NCI-H128 (cell line): Measurements from ENCODE around the gene EFTUD2.
"Not testable (repeated sequence)": the region's sequence is repeated elsewhere in the genome, so short reads cannot be mapped to it uniquely, and the experiment has no call there.

Experiments
- DNase-seq: peaks from one replicate; lab custom pipeline; 2025; ENCODE audit not compliant: unreplicated experiment; lab: John Stamatoyannopoulos, UW

The EFTUD2 gene

DNA sequence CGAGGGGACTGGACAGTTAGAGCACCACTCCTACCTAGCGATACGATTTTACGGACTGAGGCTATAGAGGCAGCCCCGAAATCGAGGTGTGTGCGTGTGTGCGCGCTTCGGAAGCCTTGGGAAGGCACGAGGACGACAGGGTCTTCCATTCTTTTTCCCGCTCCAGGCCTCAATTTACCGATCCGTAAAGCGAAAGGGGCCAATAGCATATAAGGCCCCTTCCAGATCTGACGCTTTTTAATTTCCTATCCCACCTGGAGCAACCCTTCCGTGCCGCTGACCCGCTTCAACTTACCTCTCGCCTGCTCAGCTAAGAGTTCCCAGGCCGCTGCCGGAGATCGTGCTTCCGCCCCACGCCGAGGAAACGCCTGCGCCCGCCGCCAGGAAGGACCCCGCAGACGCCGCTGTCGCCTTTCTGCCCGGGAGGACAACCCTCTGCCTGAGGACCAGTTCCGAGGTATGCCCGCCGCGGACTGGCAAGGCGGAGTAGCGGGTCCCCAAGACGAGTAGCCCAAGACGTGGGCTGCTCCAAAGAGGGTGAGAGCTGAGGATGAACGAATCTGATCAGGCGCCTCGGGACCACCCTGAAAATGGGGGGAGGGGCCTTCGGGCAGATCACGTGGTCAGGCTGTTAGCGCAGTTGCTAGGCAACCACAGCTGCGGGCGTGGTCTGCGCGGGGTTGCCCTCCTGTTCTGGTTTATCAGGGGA, at the start of gene EFTUD2:
EFTUD2 (minus strand) TSS at position 372 of the 709 bp plus-strand sequence. CDS start 4,924 bp downstream, outside the sequence.
- peak; percentile 81 for DNase-seq

DNA sequence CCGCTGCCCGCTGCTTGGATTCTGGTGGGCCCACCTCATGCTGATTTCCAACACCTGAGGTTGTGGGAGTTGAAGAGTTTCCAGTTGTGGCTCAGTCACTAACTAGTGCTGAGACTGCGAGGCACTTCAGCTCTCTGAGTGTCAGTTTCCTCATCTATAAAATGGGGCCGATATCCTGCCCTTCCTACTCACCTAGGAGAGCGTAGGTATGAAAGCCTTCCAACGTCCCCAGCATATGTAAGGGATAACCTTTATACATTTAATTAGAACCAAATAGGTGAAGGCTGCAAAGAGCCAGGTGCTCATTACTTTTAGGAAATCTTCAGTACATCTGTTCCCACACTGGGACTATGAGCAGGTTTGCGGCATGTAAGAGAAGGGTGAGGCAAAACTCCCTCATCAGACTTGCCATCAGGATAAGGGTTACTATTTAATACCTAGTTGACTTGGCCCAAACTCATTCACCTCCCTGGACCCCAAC, 49.1 kb upstream of the EFTUD2 start:
- no peak for DNase-seq

DNA sequence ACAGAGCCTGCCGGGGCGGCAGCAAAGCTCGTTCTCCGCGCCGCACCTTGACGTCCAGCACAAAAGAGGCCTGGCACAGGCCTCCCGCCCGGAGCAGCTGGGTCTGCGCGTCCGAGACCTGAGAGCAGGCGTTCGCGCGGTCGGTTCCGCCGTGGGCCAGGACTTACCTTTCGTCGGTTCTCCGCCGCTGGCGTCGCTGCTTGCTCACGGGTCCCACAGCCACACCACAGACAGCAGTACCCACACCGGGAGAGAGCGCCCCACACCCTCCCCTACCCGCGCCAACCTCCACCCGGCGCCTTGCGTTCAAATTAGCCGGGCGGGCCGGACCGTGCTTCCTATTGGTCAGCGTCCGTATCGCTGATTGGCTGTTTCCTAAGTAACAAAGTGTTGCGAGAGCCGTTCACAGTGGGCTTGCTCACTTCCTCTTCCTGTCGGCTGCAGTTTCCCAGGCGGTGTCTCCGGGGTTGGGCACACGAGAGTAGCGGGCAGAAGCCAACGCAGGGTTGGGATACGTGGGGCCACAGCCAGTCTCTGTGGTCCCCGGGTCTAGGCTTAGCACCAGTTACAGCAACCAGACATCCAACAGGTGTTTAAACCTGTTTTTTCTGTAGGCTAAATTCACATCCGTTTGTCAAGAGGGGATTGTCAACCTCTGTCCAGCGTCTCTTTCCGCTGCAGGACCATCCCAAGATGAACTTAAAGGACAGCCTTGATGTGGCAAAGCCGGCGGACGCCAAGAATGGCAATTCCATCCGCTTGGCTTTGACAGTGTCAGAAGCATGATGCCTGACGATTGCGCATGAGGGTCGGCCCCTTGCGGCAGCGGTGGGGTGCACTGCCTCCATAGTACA, 48.4 kb upstream of the EFTUD2 start, which contains the start of gene KIF18B:
KIF18B (minus strand) TSS at position 313 of the 854 bp plus-strand sequence. CDS start 11,429 bp downstream, outside the sequence.
- DNase-seq, result peak; percentile 73

DNA sequence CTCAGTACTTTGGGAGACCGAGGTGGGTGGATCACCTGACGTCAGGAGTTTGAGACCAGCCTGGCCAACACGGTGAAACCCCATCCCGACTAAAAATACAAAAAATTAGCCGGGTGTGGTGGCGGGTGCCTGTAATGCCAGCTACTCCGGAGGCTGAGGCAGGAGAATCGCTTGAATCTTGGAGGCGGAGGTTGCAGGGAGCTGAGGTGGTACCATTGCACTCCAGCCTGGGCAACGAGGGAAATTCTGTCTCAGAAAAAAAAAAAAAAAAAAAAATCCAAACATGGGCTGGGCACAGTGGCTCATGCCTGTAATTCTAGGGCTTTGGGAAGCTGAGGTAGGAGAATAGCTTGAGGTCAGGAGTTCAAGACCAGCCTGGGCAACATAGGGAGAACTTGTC, 46.4 kb upstream of the EFTUD2 start:
- DNase-seq, result not testable (repeated sequence)

DNA sequence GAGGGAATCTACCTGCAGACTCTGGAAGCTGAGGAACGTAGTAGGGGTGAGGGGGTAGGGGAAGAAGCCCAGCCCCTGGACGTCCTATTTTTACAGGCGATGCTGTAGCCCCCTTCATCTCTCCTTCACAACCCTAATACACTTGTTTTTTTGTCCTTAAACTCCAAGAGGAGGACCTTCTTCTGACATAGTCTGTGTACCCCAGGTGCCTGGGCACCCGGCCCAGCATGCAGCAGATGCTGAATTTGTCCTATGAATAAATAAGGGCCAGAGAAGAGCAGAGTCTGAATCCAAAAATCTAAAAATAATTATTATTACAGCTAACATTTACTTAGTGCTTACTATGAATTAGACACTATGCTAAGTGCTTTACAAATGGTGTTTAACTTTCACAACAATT, 43.2 kb upstream of the EFTUD2 start:
- no peak for DNase-seq

DNA sequence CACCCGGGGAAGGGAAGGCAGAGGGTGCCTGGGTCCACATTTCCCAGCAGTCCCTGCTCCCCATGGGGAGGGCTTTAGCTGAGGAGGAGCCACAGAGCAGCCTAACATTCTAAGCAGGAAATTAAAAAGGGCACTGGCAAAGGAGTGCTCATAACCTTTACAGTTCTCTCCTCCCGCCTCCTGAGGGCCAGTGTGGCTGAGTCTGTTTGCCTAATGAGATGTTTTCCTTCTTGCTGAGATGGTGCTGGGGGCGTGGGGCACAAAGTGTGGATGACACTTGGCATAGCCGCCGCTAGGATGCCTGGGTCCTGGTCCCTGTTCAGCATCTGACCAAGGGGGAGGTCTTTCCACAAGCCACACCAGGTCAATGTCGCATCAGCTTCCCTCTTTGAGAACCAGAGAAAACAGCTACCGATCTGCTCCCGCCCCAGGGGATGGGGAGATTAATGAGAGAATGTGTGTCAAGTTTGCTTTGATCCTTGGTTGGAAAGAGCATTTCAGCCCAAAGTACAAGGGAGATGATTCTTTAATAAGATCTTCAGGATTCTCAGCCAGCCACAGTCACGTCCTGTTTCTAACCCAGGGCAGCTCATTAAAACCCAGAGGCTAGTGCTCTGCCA, 42.6 kb upstream of the EFTUD2 start:
- DNase-seq, result no peak

DNA sequence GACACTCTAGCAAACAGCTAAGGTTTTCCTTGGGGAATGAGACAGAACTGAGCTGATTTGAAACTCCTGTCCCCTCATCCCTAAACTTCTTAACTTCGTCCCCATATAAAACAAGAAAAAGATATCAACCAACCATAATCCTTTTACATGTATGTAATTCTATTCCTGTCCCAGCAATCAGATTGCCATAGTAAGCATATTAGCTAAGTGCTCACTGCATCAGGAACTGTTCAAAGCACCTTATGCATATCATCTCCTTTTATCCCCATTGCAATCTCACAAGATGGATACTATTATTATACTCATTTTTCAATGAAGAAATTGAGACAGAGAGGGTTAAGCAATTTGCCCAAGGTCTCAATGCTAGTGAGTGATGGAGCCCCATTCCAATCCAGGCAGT, 41.5 kb upstream of the EFTUD2 start:
- DNase-seq, result no peak

DNA sequence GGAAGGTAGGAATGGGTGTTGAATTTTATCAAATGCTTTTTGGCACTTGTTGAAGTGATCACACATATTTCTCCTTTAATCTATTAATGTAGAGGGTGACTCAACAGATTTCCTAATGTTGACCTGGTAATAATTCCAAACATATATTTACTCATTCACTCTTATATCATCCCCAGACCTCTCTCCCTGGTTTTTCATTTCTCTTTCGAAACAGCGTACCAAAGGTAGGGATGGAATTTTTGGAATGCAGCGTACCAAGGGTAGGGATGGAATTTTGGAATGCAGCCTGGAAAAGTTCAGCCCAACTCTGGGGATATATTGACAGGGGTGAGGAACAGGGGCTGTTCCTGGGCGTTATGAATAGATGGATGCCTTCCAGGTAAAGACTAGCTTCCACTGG, 41.1 kb upstream of the EFTUD2 start:
- DNase-seq, result no peak

DNA sequence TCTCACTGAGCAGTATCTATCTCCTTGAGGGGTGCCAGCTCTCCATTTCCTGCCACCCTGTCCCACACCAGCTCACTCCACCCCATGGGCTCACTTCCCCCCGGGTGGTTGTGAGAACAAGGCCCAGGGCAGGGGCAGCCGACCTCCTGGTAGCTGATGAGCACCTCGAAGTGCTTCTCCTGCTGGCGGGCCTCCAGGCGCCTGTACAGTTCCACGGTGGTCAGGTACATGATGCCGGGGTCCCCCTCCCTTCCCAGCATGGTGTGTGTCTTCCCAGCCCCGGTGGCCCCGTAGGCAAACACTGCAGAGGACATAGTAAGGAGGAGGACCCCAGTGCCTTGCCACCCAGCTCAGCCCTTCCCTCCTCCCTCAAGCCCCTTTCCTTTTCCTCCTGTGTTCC, 35.9 kb upstream of the EFTUD2 start:
- DNase-seq, result no peak

DNA sequence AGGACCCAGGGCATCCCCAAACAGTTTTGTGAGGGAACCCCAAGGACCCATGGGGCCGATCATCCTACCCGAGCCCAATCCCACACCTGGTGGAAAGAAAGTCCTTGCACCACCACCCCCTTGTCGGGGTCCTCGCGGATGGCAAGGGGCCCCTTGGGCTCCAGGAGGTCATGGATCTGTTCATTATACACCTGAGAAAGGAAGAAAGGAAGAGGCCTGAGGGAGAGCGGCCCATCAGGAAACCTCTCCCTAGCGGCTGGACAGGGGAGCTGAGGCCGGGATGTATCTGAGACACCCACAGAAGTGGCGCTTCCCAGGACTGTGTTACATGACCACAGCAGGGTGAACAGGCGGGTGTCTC, 35.5 kb upstream of the EFTUD2 start:
- no peak for DNase-seq

DNA sequence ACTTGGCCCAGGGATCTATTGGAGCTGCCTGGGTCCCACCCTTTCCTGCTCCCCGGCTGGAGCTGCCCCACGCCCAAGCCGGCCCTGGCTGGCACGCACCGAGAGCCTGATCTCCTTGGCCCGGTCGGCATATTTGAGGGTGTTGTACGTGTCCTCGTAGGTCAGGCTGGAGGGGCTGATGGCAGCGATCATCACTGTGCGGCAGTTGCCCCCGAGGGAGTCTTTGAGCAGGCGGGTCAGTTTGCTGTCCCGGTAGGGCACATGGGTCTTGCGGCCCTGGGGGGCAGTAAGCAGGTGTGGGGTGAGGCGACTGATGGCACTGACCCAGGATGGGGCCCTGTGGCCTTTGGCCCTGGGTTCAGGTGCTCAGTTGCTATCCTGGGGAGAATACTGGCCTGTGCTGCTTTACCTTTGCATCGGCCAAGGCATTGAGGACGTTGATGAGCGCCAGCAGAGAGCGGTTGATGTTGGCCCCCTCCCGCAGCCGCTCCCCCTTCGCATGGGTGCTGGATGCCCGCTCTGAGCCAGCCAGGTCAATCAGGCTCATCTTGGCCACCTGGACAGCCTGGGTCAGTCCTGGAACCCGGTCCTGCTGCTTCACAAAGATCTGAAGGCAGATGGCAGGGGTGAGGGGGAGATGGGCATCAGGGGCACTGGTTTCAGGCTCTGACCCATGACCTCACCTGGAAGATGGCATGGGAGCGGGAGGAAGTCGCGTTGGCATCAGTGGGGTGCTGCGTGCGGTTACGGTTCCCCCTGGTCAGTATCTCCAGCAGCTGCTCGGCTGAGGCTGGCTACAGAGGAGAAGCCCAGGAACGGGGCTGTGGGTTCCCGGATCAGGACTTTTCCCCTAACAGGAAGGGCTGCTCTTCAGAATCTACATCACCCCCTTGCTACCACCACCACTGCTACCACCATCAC, 34.8 kb upstream of the EFTUD2 start:
- no peak for DNase-seq

DNA sequence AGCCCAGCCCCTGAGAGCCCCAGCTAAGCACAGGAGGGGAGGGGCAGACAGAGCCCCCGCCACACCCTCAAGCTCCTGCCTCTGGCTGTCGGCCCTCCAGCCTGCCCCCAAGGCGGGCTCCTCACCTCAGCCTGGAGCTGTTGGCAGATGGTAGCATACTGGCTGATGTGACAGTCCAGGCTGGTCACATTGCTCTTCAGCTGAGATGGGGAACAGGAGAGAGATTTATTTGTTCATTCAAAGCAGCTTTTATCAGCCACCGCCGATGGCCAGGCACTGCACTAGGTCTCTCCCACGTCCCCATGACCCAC, 33.5 kb upstream of the EFTUD2 start:
- DNase-seq, result no peak

DNA sequence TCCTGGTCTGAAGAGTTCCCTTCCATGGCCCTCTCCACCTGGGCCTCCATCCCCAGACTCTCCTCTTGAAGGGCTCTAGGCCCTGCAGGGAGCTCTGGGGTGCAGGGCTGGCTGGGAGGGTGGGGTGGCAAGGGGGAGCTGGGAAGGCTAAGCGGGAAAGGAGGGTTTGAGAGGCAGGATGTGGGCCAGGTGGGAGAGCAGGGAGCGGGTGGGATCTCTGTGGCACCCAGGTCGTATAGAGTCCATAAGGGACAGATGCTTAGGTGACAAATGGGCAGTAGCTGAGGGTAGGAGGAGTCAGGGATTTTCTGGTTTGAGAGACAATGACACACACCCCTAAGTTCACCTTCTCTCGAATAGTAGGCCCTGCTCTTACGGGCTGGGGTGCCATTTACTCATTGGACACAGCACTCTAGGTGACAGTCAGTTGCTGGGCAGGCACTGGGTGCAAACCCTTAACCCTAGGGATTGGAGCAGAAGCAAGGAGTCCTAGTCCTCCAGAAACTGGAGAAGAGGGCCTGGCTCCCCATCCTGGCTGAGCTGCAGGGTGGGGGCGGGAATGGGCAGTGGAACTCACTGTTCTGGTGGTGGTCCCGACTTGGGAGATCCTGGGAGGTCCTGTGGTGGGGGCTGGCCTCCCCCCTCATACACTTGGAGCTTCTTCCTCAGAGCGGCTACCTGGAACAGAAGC, 33.0 kb upstream of the EFTUD2 start:
- DNase-seq, result no peak

DNA sequence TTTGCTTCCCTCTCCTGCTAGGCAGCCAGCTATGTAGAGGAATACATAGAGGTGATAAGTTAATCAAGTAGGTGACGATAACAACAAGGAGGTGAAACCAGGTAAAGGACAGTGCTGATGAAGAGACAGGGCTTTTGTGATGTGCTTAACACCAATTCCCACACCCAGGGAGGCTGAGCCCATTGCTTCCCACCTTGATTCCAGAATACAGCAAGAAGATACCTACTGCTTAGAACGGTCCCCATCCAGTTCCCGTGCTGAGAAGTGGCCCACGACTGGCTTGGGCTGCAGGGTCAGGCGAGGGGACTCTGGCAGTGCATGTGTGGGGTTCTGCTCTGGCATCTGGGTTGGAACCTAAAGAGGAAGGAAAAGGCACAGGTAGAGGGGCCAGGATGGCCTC, 32.1 kb upstream of the EFTUD2 start:
- no peak for DNase-seq

DNA sequence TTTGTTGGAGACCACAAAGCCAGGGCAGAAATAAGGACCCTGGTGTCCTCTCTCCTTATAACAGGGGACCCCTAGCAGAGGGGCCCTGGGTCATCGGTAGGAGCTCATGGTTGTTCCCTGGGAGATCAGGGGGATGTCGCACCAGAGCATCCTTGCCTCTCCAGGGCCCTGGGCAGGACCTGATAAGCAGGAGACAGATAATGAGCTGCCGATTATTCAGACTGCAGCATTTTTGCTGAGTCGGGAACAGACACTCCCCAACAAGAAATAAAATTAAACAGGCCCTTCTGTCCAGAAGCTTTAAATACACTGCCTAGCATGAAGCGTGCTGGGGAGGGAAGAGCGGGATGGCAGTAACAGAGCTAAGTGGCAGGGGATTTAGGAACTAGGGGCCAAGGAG, 31.4 kb upstream of the EFTUD2 start:
- DNase-seq, result no peak

DNA sequence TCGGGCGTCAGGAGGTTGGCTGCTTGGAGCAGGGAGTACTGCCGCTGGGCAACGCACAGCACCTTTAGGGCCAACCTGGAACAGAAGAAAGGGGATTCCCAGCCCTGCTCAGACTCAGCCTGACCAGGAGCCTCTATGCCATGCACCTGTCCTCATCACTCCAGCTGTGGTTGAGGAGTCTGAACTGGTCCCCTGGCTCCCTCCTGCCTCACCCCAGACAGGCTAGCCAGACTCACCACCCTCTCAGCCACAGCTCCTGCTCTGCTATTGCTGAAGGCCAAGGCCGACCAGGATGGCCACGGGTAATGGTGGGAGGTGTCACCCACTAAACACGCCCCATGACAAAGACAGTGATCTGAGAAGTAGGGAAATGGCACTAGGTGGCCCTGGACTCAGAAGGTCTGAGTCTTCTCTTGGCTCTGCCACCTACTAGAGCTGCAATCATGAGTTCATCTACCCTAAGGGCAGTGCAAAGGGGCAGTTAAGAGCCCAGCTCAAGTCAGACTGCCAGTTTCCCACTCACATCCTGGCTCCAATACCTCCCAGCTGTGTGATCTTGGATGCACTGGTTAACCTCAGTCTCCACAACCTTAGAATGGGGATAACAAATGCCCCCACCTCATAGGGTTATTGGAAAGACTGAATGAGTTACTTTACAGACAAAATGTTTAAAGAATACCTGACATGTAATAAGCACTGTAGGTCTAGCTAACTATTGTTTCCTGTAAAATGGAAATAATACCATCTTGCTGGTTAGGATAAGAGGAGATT, 29.9 kb upstream of the EFTUD2 start:
- DNase-seq, result no peak

DNA sequence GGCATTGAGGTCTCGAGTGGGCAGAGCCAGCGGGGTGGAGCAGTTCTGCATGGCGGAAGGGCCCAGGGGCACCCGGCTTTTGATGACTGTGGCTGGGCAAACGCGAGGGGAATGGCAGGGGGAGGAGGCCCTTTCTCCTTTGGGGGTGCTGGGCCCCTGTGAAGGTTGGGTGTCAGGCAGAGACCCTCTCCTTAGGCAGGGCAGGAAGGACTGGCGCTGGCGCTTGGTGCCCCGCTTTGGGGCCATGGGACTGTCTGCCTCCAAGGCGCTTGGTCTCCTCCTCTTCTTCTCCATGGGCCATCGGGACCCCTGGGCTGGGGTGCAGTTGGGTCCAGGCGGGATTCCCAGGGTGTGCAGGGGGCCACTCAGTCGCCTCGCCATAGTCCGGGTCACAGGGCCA, 28.9 kb upstream of the EFTUD2 start:
- DNase-seq, result no peak

DNA sequence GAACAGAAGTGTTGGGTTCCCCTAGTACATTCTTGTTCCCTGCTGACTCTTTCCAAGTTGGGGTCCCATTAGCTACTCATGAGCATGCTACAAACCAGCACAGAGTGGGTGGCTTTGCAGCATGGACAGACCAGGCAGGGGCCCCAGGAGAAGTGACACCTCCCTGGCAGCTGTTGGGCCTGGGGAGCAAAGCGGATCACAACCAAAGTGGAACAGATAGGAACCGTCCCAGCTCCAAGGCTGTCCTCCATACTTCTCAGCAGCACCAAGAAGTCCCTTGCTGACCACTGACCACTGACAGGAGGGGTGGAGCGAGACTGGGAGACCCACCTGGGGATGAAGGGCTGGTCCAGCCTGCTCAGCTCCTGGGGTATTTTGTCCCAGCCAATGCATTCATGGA, 28.5 kb upstream of the EFTUD2 start:
- DNase-seq, result no peak

DNA sequence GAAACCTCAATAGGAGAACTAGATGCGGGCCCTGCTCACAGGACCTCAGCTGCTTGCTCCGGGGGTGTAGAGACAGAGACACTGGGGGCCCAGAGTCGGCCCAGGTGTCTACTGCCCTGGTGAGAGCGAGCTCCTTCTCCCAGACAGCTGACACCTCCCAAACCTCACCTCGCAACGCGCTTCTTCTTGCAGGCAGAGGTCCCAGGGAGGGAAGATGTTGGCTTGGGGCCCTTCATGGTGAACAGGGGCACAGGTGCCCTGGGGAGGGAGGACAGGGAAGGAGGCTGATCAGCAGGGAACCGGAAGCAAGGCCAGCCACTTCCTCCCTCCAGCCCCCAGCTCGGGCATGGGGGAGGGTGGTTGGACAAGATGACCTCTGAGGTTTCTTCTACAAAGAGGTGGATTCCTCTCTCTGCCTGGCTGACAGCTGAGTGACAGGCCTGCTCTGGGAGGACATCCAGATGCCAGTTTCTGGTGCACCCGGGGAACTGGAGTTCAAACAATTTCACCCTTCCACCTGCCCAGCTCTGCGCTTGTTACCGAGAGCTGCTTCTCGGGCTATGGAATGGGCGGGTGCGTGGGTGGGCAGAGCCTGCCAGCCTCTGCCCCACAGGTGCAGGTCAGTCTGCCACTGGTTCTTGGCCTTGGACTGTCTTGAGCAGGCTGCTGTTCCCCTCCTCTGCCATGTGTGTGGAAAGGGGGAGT, 27.7 kb upstream of the EFTUD2 start:
- DNase-seq, result no peak
